ENCODE measurements around the gene IL17RA.

Gene IL17RA

GRCh38 chr22:17120711-17121232 lies 36.0 kb downstream of the IL17RA start:
- no peak for DNase-seq (ENCODE audit: low read depth in 2 of 2)
- H3K4me3 ChIP-seq (replicated peaks in 1 of 2; ENCODE audit: low read depth in 2 of 2, low read length in 2 of 2), result peak overlapping the region in 1 of 2 donors; percentile 35
- TF ChIP-seq, protein P1, sequence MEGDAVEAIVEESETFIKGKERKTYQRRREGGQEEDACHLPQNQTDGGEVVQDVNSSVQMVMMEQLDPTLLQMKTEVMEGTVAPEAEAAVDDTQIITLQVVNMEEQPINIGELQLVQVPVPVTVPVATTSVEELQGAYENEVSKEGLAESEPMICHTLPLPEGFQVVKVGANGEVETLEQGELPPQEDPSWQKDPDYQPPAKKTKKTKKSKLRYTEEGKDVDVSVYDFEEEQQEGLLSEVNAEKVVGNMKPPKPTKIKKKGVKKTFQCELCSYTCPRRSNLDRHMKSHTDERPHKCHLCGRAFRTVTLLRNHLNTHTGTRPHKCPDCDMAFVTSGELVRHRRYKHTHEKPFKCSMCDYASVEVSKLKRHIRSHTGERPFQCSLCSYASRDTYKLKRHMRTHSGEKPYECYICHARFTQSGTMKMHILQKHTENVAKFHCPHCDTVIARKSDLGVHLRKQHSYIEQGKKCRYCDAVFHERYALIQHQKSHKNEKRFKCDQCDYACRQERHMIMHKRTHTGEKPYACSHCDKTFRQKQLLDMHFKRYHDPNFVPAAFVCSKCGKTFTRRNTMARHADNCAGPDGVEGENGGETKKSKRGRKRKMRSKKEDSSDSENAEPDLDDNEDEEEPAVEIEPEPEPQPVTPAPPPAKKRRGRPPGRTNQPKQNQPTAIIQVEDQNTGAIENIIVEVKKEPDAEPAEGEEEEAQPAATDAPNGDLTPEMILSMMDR (IDR thresholded peaks at IDR 0.05; ENCODE audit: low read depth, low read length), result no peak

DNA sequence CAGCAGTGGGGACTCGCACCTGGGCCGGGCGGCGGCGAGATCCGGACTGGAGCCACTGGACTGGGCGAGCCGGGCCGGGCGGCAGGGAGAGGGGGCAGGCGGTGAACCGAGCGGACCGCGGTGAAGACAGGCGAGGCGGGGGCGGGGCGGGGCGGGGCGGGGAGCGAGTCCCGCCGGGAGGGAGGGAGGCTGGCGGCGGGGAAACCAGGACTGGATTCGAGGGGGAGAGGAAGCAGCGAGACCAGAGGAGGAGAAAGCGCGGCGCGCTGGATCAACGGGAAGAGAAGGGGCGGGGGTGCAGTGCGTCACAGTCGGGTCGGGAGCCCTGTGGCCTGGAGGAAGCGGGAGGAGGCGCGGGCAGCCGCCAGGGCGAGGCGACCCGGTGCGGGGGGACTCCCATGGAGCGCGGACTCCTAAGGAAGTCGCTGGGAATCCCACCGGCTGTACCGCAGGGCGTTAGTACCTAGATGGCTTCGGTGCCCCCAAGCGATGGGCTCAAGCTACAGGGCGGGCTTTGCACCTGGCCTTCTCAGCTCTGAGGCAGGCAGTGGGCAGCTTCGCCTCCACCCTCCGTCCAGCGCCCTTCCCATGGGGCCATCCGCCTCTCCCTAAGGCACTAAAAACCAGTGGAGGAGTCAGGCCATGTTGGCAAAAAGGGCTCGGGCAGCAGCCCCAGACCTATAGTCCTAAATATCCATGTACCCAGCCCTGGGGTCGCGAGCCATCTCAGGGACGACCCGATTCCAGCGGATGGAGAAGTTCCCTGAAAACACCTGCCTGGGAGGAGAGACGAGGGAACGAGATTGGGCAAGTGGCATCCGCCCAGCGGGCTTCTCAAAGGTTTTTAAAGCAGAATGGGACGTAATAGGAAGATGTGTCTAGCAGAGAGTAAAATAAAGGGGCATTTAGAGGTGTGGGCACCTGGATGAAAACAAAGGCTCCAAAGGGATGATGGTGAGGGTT lies 36.7 kb downstream of the IL17RA start, which contains the start of gene TMEM121B:
Gene TMEM121B, minus strand, starts transcription at position 128 of the 963 bp plus-strand sequence. CDS start 233 bp downstream, outside the sequence.
- H3K4me3 ChIP-seq (replicated peaks in 1 of 2; ENCODE audit: low read depth in 2 of 2, low read length in 2 of 2), result peak within 1 kb of the TSS; percentile 35 to 37
- peak; percentile 41 to 46 for DNase-seq (ENCODE audit: low read depth in 2 of 2)
- TF ChIP-seq, protein P1 (IDR thresholded peaks at IDR 0.05; ENCODE audit: low read depth, low read length), result no peak

- TF ChIP-seq, protein P1 (IDR thresholded peaks at IDR 0.05; ENCODE audit: low read depth, low read length), result no peak
- H3K4me3 ChIP-seq (replicated peaks in 1 of 2; ENCODE audit: low read depth in 2 of 2, low read length in 2 of 2), result no peak overlapping the region
- DNase-seq (ENCODE audit: low read depth in 2 of 2), result no peak
Observed at GRCh38 chr22:17130199-17130598, 45.4 kb downstream of the IL17RA start.

DNA sequence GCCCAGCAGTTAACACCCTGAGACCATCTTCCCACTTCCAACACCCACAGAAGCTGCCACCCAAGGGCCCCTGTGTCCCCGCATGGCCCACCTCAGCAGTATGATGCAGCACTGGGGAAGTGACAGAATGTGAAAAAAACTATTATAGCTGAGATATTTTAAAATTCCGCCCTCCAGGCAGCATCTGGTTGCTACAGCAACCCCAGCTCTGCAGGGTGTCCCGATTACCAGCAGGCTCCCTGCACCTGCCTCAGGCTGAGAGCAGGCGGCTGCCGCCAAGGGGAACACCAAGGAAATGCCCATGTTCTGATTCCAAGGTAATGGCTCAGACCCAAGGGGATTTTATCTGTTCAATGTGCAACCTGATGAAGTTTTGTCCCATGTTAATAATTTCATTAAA lies 46.9 kb downstream of the IL17RA start:
- TF ChIP-seq, protein P1 (IDR thresholded peaks at IDR 0.05; ENCODE audit: low read depth, low read length), result no peak
- no peak for DNase-seq (ENCODE audit: low read depth in 2 of 2)
- no peak overlapping the region for H3K4me3 ChIP-seq (replicated peaks in 1 of 2; ENCODE audit: low read depth in 2 of 2, low read length in 2 of 2)

DNA sequence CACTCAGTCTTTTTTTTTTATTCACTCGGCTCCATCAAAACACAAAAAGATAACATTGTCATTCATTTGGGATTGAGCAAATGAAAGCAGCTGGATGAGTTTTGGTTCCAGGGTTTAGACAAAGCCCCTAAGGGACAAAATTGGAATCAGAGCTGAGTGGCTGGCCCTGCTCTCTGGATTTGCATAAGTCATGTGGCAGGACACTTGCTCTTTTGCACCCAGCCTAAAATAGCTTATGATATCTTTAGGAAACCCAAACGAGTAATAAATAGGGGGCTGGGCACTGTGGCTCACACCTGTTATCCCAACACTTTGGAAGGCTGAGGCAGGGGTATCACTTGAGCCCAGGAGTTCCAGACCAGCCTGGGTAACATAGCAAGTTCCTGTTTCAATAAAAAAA lies 47.3 kb downstream of the IL17RA start:
- no peak for DNase-seq (ENCODE audit: low read depth in 2 of 2)
- H3K4me3 ChIP-seq (replicated peaks in 1 of 2; ENCODE audit: low read depth in 2 of 2, low read length in 2 of 2), result no peak overlapping the region
- TF ChIP-seq, protein P1 (IDR thresholded peaks at IDR 0.05; ENCODE audit: low read depth, low read length), result no peak

- TF ChIP-seq, protein P1 (IDR thresholded peaks at IDR 0.05; ENCODE audit: low read depth, low read length), result no peak
- no peak for DNase-seq (ENCODE audit: low read depth in 2 of 2)
Observed at GRCh38 chr22:17133137-17133536, 48.3 kb downstream of the IL17RA start.

More at GRCh38 chr22:17133137-17133536, 48.3 kb downstream of the IL17RA start:
- H3K4me3 ChIP-seq (replicated peaks in 1 of 2; ENCODE audit: low read depth in 2 of 2, low read length in 2 of 2), result no peak overlapping the region
